Spleen (tissue), 11 donors: ENCODE results near the gene RPS27L. TPM values are rescaled to one million over a fixed set of nuclear protein-coding genes. Genes with fewer than 3 reads are reported as not detected.

Experiments
- DNase-seq: peaks from one replicate; pipeline ENCODE4 v3.0.0-alpha.2; 2020
- H3K27ac ChIP-seq, 8 donors: fragments of 200-600 bp; sonication (generic) in 7 of 8; 1 replicate in 4 of 8; 2 replicates in 4 of 8; pipeline versions ENCODE4 v1.5.0 to v1.8.0; 2016 to 2021; ENCODE audit warnings: inconsistent platforms in 4 of 8, mild to moderate bottlenecking in 4 of 8, moderate library complexity in 1 of 8
- H3K27me3 ChIP-seq, 7 donors: fragments of 200-600 bp; sonication (generic) in 6 of 7; replicated peaks in 1 of 7; 1 replicate in 4 of 7; 2 replicates in 3 of 7; pipeline versions ENCODE4 v1.5.0 to v1.8.0; 2016 to 2021; ENCODE audit warnings: inconsistent platforms in 3 of 7, mild to moderate bottlenecking in 1 of 7
- H3K36me3 ChIP-seq, 6 donors: fragments of 200-600 bp; sonication (generic) in 5 of 6; 1 replicate in 4 of 6; 2 replicates in 2 of 6; pipeline versions ENCODE4 v1.5.0 to v1.8.0; 2016 to 2021; ENCODE audit warnings: inconsistent platforms in 2 of 6
- H3K4me1 ChIP-seq, 6 donors: fragments of 200-600 bp; sonication (generic) in 5 of 6; 1 replicate in 3 of 6; 2 replicates in 3 of 6; pipeline versions ENCODE4 v1.5.0 to v1.8.0; 2016 to 2021; ENCODE audit warnings: inconsistent platforms in 3 of 6
- H3K4me3 ChIP-seq, 8 donors: fragments of 200-600 bp; sonication (generic) in 7 of 8; 1 replicate in 4 of 8; 2 replicates in 4 of 8; pipeline versions ENCODE4 v1.5.0 to v1.8.0; 2016 to 2021; ENCODE audit warnings: inconsistent platforms in 4 of 8, mild to moderate bottlenecking in 4 of 8, moderate library complexity in 2 of 8
- H3K9me3 ChIP-seq, 8 donors: fragments of 200-600 bp; sonication (generic) in 7 of 8; 1 replicate in 4 of 8; 2 replicates in 4 of 8; pipeline versions ENCODE4 v1.5.0 to v1.8.0; 2016 to 2021; ENCODE audit warnings: inconsistent platforms in 4 of 8
- POLR2A ChIP-seq, 3 donors: fragments of 450-650 bp; IDR thresholded peaks; one replicate each; pipeline ENCODE4 v1.5.1; 2017; ENCODE audit warnings: antibody characterized with exemption in 3 of 3, mild to moderate bottlenecking in 1 of 3
- POLR2AphosphoS5 ChIP-seq, 3 donors: sonication (generic); formaldehyde crosslinking; IDR thresholded peaks; one replicate each; pipeline ENCODE4 v1.5.1; 2017; ENCODE audit warnings: antibody characterized with exemption in 3 of 3
- WGBS, 5 donors: extraction: QIAGEN DNeasy Blood & Tissue Kit in 3 of 5; methylation state at CpG; one replicate each; pipeline versions ENCODE4 v1.1.5 to v1.1.7; 2013 to 2018; 5-methylcytosine and 5-hydroxymethylcytosine counted together
- intact Hi-C: fragments of 100-400 bp; cut with DNase I; formaldehyde crosslinking; loops from one replicate; pipeline ENCODE4 v1.15.0; 2023; ENCODE audit warnings: low total_unique reads
- polyA plus RNA-seq, 3 donors: library from polyadenylated mRNA; stranded (reverse); fragments of 200-250 nt; gene quantifications; one replicate each; pipeline ENCODE4 v1.2.1, GENCODE V29; 2013
- total RNA-seq, 7 donors: library from RNA; depleted of rRNA in 3 of 7; stranded (reverse); fragments of >200 nt in 3 of 7; fragmentation: NEBNext Ultra II Directional in 4 of 7; extraction: Animal tissue kit (Norgen Biotek cat#: 25700) in 4 of 7; gene quantifications; one replicate each; pipeline versions ENCODE4 v1.1.0 to v1.2.1, GENCODE V29; 2016 to 2021
- TF ChIP-seq, protein P1 (sequence below), 11 experiments: fragments of 200-600 bp in 7 of 11; fragments of 450-650 bp in 4 of 11; sonication (generic) in 4 of 11; IDR thresholded peaks in 8 of 11; conservative IDR thresholded peaks in 3 of 11; 1 replicate in 7 of 11; 2 replicates in 4 of 11; pipeline versions ENCODE4 v1.4.0 to v1.8.0; 2016 to 2021; ENCODE audit warnings: antibody characterized with exemption in 11 of 11, inconsistent platforms in 4 of 11, mild to moderate bottlenecking in 1 of 11
- donor health status: healthy with polysubstance abuse.
- donor health status: DM: no; HTN: no; CAD: no; lungs with moderate emphysema.
- donor health status: DM: no; HTN: no; CAD: no.
- donor health status: Bipolar disorder and iron deficiency.
- donor health status: healthy.
- donor health status: DM: no; HTN: no; CAD: no.
- donor health status: DM: yes; HTN: yes; CAD: no.

The RPS27L gene
- total and polyA plus RNA-seq, 10 donors: 42.1 to 139 (median 83.0) TPM

GRCh38 chr15:63172376-63172775 is 15.1 kb upstream of the RPS27L start:
- DNase-seq: no peak
- WGBS, 5 donors: 93 to 97% (median 93%) methylated on average over 5 of the region's 5 CpGs
- no peaks in the 10 kb centered on the region for H3K9me3 ChIP-seq
- no peaks in the 10 kb centered on the region for H3K36me3 ChIP-seq
- intact Hi-C loops: no loop called here
- H3K27me3 ChIP-seq: no peaks in the 10 kb centered on the region
- no peak overlapping the region for H3K4me3 ChIP-seq
- no peaks in the 10 kb centered on the region for H3K4me1 ChIP-seq
- no peak overlapping the region for H3K27ac ChIP-seq
- TF ChIP-seq POLR2A (IDR thresholded peaks at IDR 0.05): no peak
- TF ChIP-seq POLR2AphosphoS5 (IDR thresholded peaks at IDR 0.05): no peak
- TF ChIP-seq, protein P1, sequence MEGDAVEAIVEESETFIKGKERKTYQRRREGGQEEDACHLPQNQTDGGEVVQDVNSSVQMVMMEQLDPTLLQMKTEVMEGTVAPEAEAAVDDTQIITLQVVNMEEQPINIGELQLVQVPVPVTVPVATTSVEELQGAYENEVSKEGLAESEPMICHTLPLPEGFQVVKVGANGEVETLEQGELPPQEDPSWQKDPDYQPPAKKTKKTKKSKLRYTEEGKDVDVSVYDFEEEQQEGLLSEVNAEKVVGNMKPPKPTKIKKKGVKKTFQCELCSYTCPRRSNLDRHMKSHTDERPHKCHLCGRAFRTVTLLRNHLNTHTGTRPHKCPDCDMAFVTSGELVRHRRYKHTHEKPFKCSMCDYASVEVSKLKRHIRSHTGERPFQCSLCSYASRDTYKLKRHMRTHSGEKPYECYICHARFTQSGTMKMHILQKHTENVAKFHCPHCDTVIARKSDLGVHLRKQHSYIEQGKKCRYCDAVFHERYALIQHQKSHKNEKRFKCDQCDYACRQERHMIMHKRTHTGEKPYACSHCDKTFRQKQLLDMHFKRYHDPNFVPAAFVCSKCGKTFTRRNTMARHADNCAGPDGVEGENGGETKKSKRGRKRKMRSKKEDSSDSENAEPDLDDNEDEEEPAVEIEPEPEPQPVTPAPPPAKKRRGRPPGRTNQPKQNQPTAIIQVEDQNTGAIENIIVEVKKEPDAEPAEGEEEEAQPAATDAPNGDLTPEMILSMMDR (IDR thresholded peaks at IDR 0.05 in 8 of 11, conservative IDR thresholded peaks at IDR 0.05 in 3 of 11): no peak

DNA sequence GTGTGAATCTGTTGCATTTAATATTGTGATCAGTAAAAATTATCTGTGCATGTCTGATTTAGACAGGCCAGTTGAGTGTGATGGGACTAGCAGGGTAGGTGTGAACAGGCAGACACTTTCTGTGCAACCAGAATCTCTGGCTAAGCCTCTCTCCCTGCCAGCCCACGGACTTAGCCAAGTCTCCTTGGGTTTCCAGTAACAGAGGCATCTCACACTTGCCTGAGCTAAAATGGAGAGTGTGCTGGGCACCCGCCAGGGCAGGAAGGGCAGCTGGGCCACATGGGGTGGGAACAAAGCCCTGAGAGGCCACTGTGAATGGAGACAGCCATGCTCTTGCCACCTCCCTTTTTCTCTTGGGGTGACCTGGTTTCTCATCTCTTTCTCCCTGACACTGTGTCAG is 12.5 kb upstream of the RPS27L start:
- H3K27me3 ChIP-seq: no peaks in the 10 kb centered on the region
- WGBS, 5 donors: 75 to 96% (median 89%) methylated on average over 2 of the region's 2 CpGs
- intact Hi-C loops: loop anchor here (10.0 kb wide), 1 partner anchor 235 kb away; no protein-coding TSS in a partner anchor

DNA sequence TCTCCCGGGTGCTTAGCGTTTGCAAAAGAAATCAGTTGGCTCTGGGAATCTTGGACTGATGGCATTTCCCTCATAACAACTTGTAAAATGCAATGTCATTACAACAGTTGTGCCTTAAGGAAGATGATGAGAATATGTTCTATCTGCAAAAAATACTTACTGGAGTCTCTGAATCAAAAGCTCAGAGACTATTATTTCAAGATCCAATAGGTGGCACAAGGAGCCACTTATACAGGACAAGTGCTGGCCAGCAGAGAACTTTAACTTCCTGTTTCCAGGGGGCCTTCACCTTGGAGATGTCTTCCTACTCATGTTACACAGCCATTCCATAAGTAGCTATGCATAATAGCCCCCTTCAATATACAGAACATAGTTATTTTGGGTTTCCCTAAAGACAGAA is 8.9 kb upstream of the RPS27L start:
- Histone ChIP-seq H3K9me3 (no peaks in the 10 kb centered on the region), H3K27me3 (no peaks in the 10 kb centered on the region), H3K27ac (no peak overlapping the region), H3K36me3 (no peaks in the 10 kb centered on the region), H3K4me1 (peaks cover 0 to 3% (median 0%) of the 10 kb centered on the region in 6 donors), H3K4me3 (no peak overlapping the region)
- no peak for DNase-seq
- 83 to 97% (median 92%) methylated on average over 2 of the region's 2 CpGs for WGBS, 5 donors
- intact Hi-C loops: loop anchor here (10.0 kb wide), 1 partner anchor 239 kb away; no protein-coding TSS in a partner anchor
- no peak for TF ChIP-seq POLR2AphosphoS5 (IDR thresholded peaks at IDR 0.05)
- TF ChIP-seq, protein P1 (IDR thresholded peaks at IDR 0.05 in 8 of 11, conservative IDR thresholded peaks at IDR 0.05 in 3 of 11): peak in 3 of 11 experiments; percentile 17 to 20 (median 19)

More for the DNA sequence above, 12.5 kb upstream of the RPS27L start:
- Histone ChIP-seq H3K4me3 (no peak overlapping the region), H3K9me3 (no peaks in the 10 kb centered on the region), H3K27ac (no peak overlapping the region), H3K4me1 (peaks cover 0 to 3% (median 0%) of the 10 kb centered on the region in 6 donors), H3K36me3 (no peaks in the 10 kb centered on the region)
- TF ChIP-seq POLR2AphosphoS5 (IDR thresholded peaks at IDR 0.05): no peak
- TF ChIP-seq, protein P1 (IDR thresholded peaks at IDR 0.05 in 8 of 11, conservative IDR thresholded peaks at IDR 0.05 in 3 of 11): no peak
- no peak for TF ChIP-seq POLR2A (IDR thresholded peaks at IDR 0.05)
- no peak for DNase-seq

DNA sequence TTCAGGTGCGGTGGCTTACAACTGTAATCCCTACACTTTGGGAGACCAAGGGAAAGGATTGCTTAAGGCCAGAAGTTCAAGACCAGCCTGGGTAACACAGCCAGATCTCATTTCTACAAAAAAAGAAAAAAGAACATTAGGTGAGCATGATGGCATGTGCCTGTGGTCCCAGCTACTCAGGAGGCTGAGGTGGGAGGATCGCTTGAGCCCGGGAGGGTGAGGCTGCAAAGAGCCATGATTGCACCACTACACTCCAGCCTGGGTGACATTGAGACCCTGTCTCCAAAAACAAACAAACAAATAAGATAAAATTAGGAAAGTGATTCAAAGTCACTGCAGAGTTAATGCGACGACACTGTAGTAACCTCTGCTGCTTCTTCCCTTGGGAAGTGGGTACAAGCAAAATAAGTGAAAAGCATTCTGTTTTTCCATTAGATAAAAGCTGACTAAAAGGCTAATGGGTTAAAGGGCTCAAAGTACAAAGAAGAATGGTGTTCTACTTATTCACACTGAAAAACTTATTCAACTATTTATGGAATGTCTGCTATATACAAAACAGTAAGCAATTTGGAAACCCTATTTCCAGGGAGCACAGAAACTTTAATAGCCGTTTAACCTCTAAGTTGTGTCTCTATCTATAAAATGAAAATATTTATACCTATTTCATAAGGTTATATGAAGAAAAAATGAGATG is 8.0 kb upstream of the RPS27L start:
- intact Hi-C loops: loop anchor here (10.0 kb wide), 1 partner anchor 239 kb away; no protein-coding TSS in a partner anchor
- 91 to 94% (median 93%) methylated on average over 6 of the region's 6 CpGs for WGBS, 5 donors
- no peak overlapping the region for H3K27ac ChIP-seq
- H3K4me1 ChIP-seq: peaks cover 0 to 3% (median 0%) of the 10 kb centered on the region in 6 donors
- H3K27me3 ChIP-seq: no peaks in the 10 kb centered on the region
- TF ChIP-seq, protein P1 (IDR thresholded peaks at IDR 0.05 in 8 of 11, conservative IDR thresholded peaks at IDR 0.05 in 3 of 11): no peak
- TF ChIP-seq POLR2AphosphoS5 (IDR thresholded peaks at IDR 0.05) (no peak), POLR2A (IDR thresholded peaks at IDR 0.05) (no peak)
- no peaks in the 10 kb centered on the region for H3K9me3 ChIP-seq
- no peak overlapping the region for H3K4me3 ChIP-seq
- H3K36me3 ChIP-seq: no peaks in the 10 kb centered on the region
- no peak for DNase-seq
